Measurements from ENCODE around the gene KCNA10. TPM values are rescaled to one million over a fixed set of nuclear protein-coding genes. Genes with fewer than 3 reads are reported as not detected.

Gene KCNA10
- total RNA-seq, 1 experiment from 2014 or later, result not detected

DNA sequence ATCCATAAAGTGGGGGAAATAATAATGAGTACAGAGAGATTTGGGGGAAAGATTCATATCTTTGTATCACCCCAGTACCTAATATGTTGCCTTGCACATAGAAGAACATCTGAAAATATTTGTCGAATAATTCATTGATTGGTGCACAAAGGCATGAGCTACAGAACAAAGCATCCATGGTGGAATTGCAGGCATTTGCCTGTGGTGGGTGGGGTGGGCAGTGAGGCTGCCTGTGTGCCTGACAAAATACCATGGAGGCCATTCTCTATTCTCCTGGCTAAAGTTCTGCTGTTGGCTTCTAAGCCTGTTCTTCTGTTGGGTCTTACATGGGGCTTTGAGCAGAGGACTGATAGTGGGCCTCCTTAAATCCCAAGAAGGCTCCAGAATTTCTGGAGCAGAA lies 10.0 kb upstream of the KCNA10 start:
- no peak overlapping the region for H3K4me3 Mint-ChIP-seq
- no peaks in the 10 kb centered on the region for H3K79me2 ChIP-seq (ENCODE audit: insufficient read depth, low read length)
- no peak overlapping the region for H2AK5ac ChIP-seq (ENCODE audit: insufficient read length, low read length)
- H3K56ac ChIP-seq (ENCODE audit: insufficient read length, low read depth, low read length), result no peak overlapping the region
- H2AFZ ChIP-seq (ENCODE audit: low read length), result no peak overlapping the region
- H3K23ac ChIP-seq (ENCODE audit: insufficient read length, low read depth, low read length), result no peak overlapping the region
- no peak overlapping the region for H4K5ac ChIP-seq (ENCODE audit: insufficient read length, low read depth, low read length)
- H3K14ac ChIP-seq (ENCODE audit: insufficient read depth, low read length), result no peak overlapping the region
- no peaks in the 10 kb centered on the region for H3K9me3 ChIP-seq (ENCODE audit: control insufficient read depth, low read depth, low read length)
- H3K27me3 Mint-ChIP-seq (ENCODE audit: low read depth), result peaks cover 57% of the 10 kb centered on the region
- no peak overlapping the region for H3K4ac ChIP-seq (ENCODE audit: low read depth, low read length)
- H3K36me3 Mint-ChIP-seq (ENCODE audit: insufficient read depth in 1 of 3, low read depth in 3 of 3), result no peaks in the 10 kb centered on the region; a peak in 1 of 7 replicates
- no peak overlapping the region for H3K27ac ChIP-seq (ENCODE audit: insufficient read length, low read depth, low read length)
- no peak overlapping the region for H3K18ac ChIP-seq (ENCODE audit: insufficient read length, low read depth, low read length)
- no peak overlapping the region for H3K27ac Mint-ChIP-seq
- TF ChIP-seq, protein P1, sequence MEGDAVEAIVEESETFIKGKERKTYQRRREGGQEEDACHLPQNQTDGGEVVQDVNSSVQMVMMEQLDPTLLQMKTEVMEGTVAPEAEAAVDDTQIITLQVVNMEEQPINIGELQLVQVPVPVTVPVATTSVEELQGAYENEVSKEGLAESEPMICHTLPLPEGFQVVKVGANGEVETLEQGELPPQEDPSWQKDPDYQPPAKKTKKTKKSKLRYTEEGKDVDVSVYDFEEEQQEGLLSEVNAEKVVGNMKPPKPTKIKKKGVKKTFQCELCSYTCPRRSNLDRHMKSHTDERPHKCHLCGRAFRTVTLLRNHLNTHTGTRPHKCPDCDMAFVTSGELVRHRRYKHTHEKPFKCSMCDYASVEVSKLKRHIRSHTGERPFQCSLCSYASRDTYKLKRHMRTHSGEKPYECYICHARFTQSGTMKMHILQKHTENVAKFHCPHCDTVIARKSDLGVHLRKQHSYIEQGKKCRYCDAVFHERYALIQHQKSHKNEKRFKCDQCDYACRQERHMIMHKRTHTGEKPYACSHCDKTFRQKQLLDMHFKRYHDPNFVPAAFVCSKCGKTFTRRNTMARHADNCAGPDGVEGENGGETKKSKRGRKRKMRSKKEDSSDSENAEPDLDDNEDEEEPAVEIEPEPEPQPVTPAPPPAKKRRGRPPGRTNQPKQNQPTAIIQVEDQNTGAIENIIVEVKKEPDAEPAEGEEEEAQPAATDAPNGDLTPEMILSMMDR (conservative IDR thresholded peaks at IDR 0.05), result no peak
- no peak overlapping the region for H2BK5ac ChIP-seq (ENCODE audit: insufficient read length, low read length)
- H2BK20ac ChIP-seq (ENCODE audit: low read depth, low read length, poor library complexity, severe bottlenecking), result no peak overlapping the region
- DNase-seq, result no peak
- no peak overlapping the region for H4K91ac ChIP-seq (ENCODE audit: insufficient read length, low read depth, low read length)
- H2BK12ac ChIP-seq (ENCODE audit: insufficient read length, low read depth, low read length), result no peak overlapping the region
- peaks cover 2 to 4% of the 10 kb centered on the region in 2 experiments; a peak in 1 of 4 replicates for H3K4me1 Mint-ChIP-seq
- H3K23me2 ChIP-seq (ENCODE audit: insufficient read length, low read depth, low read length, poor library complexity, severe bottlenecking), result no peaks in the 10 kb centered on the region
- H3T11ph ChIP-seq (ENCODE audit: low read length), result no peak overlapping the region
- H2BK120ac ChIP-seq (ENCODE audit: low read depth, low read length, poor library complexity, severe bottlenecking), result no peak overlapping the region
- H2BK15ac ChIP-seq (ENCODE audit: low read depth, low read length), result no peak overlapping the region
- H3K79me1 ChIP-seq (ENCODE audit: insufficient read depth, low read depth, low read length, poor library complexity, severe bottlenecking), result no peaks in the 10 kb centered on the region
- no CpG with 5 or more reads among the region's 1 CpG for WGBS (ENCODE audit: extremely low coverage, insufficient read length, low lambda C conversion rate)
- no peaks in the 10 kb centered on the region for H3K4me1 ChIP-seq (ENCODE audit: insufficient read depth, low read length)
- no peak overlapping the region for H4K8ac ChIP-seq (replicated peaks; ENCODE audit: insufficient read length, low read depth, low read length)
- no peaks in the 10 kb centered on the region; the same call in 1 of the 2 replicates for H3K27me3 ChIP-seq (ENCODE audit: insufficient read depth, low read length)
- no peaks in the 10 kb centered on the region for H4K20me1 ChIP-seq (ENCODE audit: control insufficient read depth, insufficient read depth, insufficient read length)
- no peak overlapping the region for H3K9ac ChIP-seq (ENCODE audit: extremely low read depth, insufficient read length, low read length)
- no peak overlapping the region for H3K4me2 ChIP-seq (ENCODE audit: insufficient read depth, insufficient read length, low read length)
- no peaks in the 10 kb centered on the region; a peak in 1 of 5 replicates for H3K9me3 Mint-ChIP-seq

All from H9 (cell line).